HG03571 (cell line): ENCODE measurements around the gene CLPSL2.
"Not testable (repeated sequence)": the region's sequence is repeated elsewhere in the genome, so short reads cannot be mapped to it uniquely, and the experiment has no call there.

Experiments used
- ATAC-seq: cut with Tn5 transposase; IDR thresholded peaks from one replicate; pipeline ENCODE4 v1.9.1; 2021; ENCODE audit not compliant: unreplicated experiment

CLPSL2 gene, protein sequence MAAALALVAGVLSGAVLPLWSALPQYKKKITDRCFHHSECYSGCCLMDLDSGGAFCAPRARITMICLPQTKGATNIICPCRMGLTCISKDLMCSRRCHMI

DNA sequence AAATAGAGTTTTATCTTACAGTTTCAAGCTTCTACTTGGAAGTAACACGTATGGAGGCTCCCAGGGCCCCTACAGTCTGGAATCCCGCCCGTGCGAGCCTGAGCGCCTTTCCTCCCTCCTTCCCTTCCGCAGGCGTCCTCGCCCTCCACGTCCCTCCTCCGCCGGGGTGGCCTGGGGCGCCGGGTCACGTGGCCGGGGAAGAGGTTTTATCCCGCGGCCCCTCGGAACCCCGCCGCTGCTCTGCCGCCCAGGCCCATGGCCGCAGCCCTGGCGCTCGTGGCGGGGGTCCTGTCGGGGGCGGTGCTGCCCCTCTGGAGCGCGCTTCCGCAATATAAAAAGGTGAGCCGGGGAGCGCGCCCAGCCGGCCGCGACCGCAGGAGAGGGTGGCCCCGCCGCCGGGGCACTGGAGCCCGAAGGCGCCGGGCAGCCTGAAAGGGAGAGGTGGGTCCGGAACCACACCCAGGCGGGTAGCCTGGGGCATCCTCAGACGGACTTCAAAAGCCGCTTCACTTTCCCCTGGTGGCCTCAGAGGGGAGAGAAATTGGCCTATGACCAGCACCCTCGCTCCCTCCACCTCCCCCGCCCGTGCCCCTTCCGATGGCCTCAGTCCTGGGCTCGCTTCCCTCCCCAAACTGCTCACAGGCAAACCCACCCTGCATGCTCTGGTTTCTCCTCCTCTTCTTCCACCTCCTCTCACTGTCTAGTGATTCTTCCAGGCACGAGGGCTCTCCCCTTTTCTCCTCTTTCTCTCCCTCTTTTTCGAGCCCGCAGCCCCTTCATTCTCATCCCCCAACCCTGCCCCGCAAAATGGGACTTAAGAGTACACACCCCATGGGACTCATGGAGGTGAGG, at the start of gene CLPSL2:
TSS of gene CLPSL2 (plus strand) at position 235 of the 852 bp plus-strand sequence. CDS start at position 256, 21 bp downstream.
- no peak for ATAC-seq

DNA sequence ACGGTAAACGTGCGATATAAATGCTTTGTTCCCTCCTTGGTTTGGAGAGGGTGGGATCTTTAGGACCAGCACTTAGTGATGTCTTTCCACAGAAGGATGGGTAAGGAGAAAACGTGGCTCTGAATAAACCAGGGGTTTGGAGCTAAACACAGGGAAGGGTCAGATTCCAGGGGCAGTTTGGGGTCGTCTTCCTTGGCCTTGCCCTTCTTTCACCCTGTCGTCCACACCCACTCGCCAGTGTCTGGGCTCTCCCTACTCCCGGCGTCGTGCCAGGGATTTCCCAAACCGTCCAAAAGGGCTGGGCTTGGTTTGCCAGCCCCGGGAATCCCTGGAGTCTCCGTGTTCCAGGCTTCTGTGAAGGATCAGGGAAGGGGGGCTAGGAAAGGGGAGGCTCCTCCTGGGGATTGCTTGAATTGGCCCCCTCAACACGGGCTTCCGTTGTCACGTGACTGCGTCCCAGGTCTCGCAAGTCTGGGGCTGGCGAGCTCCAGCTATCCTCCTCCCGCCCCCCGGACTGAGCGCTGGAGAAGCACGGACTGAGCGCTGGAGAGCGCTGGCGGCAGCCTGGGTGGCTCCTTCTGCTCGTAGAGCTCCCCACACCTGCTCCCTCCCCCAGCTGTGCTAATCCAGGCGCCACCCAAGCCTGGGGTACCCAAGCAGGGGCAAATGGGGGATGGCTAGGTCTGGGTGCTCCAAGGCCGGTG, 49.0 kb upstream of the CLPSL2 start:
- no peak for ATAC-seq

DNA sequence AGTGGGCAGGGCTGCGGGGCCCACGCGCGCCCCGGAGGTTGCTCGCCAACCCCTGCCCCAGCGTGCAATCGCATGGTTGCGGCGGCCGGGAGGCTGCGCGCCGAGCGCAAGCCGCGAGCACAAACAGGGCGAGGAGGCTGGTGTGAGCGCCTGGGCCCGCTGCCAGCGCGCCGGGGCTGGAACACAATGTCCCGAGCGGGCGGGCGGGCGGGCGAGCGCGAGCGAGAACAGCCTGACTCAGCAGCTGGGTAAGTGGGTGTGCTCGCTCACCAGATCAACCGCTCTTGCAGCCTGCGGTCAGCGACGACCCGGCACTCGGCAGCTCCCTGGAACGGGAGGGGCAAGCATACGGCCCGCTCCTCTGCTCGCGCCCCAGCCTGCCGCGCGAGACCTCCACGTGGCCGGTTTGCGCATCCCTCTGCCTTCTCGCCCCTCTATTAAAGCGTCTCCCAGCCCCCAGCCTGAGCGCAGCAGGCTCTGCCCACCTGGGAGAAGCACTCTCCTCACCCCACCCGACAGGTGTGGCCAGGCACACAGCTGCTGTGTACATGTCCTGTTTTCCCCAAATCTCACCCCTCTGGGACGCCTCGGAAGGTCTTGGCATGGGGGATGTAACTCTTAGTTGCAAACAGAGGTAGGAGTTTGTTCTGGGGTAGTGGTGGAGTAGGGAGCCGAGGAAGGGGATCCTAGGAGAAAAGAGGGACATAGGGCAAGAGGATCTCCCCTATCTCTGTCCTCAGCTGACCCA, 48.3 kb upstream of the CLPSL2 start:
- ATAC-seq, result peak; percentile 47

DNA sequence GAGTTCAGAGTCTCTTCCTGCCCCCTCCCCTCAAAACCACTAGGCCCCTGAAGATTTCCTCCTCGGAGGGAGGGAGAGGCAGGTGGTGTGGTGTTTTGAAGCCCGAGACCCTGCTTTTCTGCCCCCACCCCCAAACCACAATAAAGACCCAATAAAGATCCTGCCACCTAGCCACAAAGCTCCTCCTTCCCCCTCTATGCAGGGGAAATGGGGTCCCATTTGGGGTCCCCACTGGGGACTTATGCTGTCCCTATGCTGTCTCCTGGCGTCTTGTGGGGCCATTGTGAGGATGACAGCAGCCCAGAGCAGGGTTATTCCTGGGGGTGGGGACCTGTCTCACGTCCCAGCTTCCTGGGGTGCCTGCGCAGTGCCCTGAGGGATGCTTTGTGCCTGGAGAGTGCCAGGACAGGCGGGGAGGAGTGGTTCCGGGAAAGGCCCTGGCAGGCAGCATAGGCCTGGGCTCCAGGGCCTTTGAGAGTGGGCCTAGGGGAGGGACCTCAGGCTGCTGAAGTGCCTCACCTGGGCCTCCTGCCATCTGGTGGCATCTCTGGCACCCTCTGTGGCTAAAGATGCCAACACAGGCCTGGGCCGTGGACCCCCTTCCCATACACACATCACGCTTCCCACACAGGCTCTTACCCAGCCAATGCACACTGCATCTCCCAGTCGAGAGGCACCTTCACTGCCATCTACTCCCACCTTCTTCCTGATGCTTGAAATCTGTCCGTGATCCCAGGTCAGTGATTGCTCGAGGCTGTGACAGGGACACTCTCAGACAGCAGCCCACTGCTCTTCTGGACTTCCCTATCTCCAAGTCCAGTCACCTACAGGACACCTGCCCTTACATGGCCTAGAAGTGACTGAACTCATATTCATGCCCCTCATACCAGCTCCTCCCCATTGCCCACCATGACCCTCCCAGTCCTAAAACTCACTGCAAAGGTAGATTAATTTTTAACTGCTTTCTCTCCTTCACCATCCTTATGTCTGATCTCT, 47.4 kb upstream of the CLPSL2 start:
- ATAC-seq, result no peak

DNA sequence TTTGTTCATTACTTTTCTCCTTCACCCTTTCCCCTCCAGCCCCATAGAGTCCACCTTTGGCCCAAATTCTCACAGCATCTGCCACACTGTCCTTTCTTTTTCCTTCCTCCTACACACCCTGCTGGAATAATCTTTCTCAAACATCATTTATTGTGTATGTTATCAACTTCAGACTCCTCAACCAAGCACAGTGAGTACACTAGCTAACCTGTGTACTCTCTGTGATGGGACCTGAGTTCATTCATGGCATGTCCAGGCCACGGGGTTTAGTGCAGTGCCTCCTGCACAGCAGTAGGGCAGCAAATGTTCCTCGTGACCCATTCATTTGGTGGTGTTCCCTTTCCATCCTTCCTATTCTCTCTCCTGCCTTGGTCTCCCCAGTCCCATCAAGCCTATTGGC, 46.7 kb upstream of the CLPSL2 start:
- ATAC-seq, result no peak

DNA sequence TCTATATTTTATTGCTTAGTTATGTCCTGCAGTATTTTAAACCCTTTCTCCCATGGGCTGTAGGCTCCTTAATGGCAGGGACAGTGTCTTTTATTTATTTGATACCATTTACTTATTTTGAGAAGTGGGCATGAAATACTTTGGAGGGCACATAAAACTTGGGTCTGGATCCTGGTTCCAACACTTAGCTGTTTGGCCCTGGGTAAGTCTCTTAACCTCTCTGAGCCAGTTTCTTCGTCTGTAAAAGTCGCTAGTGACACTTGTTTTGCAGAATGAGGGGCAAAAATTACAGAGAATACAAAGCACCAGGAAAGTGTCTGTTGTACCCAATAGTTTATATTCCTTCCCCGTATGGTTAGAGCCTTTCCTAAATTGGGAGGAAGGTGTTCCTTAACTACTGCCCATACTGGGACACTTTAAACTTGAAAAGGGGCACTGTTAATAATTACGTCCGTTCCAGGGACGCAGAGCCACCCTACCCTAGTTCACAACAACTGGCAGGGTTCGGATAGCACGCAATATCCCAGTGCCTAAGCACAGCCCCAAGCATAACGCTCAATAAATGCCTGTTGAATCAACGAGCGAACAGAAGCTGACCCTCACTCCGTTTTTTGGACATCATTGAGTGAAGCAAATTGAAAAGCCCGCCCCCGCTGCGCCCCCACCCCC, 45.5 kb upstream of the CLPSL2 start:
- no peak for ATAC-seq

DNA sequence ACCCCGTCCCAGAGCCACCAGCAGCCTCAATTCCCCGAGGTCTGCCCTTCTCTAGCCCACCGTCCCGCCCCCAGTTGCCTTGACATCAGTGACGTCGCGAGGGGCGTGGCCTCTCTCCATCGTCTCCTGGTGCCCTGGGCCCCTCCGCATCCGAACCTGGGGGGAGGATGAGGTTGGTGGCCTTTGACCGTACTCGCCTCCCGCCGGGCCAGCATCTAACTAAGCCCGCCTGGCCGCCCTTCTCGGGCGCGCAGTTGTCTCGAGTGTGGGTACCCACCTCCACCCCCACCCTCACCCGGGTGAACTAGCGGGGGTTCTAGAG, 45.0 kb upstream of the CLPSL2 start:
- ATAC-seq, result peak; percentile 42

DNA sequence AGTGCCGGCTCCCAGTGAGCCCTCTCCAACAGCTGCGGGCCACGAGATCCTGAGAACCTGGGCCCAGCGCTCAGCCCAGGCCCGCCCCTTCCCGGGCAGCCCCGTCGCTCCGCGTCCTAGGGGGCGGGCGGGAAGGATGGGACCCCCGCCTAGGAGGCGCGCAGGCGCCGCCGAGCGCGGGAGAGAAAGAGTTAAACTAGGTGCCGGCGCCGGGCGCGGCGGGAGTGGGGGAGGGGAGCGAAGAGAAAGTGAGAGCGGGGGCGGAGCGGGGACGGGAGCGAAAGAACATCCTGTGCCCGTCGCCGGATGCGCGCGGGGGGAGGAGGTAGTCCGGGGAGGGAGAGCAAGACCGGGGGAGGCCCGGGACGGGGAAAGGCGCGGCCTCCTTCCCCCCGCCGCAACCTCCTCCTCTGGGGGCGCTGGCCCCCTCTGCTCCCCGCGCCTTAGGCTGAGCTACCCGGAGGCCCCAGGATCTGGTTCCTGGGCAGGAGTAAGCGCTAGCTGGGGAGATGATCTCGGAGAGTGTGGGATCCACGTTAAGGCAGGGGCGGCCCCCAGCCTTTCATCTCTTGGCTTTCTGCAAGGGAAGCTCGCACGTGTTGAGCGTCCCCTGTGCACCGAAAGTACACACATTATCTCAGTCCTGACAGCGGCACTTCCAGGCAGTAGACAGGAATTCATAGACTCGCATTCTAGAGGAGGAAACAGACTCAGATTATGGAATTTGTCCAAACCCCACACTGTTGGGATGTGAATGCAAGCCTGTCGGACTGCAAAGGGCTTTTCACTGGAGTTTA, 44.5 kb upstream of the CLPSL2 start:
- ATAC-seq, result peak; percentile 36

DNA sequence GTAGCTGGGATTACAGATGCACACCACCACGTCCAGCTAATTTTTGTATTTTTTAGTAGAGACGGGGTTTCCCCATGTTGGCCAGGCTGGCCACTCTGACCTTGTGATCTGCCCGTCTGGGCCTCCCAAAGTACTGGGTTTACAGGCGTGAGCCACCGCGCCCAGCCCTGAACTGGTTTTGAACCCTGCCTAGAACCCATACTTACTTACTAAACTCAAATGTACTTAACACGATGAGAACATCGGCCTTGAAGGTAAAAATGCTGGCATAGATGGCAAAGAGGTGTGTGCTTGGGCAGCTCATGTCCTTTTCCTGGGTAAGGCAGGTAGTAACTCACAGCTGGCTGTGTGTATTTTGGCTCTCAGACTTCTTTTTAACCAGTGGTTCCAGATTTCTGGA, 42.8 kb upstream of the CLPSL2 start:
- no peak for ATAC-seq

DNA sequence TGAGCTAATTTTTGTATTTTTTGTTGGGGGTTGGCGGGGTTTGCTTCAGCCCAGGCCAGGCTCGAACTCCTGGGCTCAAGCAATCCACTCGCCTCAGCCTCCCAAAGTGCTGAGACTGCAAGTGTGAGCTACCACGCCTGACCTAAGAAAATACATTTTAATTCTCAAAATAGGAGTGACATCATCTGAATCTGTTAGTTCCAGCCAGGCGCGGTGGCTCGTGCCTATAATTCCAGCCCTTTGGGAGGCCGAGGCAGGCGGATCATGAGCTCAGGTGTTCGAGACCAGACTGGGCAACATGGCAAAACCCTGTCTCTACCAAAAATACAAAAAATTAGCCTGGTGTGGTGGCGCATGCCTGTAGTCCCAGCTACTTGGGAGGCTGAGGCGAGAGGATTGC, 42.1 kb upstream of the CLPSL2 start:
- not testable (repeated sequence) for ATAC-seq

DNA sequence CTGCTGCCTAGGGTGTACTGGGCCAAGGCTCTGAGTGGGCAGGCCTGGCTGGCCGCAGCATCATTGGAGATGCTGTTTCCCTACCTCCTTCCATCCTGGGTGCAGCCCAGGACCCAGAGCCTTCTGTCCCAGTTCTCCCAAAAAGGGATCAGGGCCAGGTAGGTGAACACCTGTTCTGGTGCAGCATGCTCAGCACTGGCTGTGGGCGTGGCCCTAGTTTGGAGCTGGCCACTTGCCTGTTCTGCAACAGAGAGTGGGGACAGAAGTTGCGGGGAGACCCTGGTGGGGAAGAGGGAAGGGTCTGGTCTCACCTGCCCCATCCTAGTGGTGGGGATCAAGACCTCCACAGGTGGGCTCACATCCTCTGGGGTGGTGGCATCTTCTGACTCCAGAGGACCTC, 40.9 kb upstream of the CLPSL2 start:
- no peak for ATAC-seq

DNA sequence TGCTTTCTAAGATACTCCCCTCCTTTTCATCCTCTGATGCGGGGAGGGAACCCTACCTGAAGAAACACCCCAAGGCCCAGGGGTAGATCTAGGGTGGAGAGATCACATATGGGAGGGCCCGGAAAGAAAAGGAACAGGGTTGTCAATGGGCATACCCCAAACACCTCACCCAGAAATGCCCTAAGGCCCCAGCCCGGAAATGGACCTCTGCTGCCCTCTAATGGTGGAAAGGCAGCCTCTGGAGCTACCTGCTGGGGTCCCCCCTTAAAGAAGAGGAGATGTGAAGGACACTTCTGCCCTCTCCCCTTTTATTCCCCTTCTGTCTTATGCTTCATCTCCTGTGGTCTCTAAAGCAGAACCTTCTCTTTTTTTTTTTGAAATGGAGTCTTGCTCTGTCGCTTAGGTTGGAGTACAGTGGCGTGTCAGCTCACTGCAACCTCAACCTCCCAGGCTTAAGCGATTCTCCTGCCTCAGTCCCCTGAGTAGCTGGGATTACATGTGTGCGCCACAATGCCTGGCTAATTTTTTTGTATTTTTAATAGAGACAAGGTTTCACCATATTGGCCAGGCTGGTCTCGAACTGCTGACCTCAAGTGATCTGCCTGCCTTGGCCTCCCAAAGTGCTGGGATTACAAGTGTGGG, 40.0 kb upstream of the CLPSL2 start:
- ATAC-seq, result no peak

DNA sequence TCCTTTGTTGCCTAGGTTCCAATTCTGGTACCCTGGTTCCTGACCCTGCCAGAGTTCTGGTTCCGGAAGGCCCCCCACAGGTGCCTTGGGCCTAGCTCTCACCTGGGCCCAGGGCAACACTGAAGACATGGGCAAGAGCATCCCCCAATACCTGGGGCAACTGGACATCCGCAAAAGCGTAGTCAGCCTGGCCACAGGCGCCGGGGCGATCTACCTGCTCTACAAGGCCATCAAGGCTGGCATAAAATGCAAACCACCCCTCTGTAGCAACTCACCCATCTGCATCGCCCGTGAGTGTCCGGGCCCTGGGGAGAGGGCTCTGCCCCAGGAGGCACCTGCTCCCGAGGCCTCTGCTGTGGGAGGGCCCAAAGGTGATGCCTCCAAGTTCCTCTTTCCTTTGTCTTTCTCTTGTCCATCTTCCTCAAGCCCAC, 39.4 kb upstream of the CLPSL2 start, which contains the start of gene ARMC12:
TSS of gene ARMC12 (plus strand) at position 51 of the 431 bp plus-strand sequence. CDS start at position 128, 77 bp downstream.
- no peak for ATAC-seq

DNA sequence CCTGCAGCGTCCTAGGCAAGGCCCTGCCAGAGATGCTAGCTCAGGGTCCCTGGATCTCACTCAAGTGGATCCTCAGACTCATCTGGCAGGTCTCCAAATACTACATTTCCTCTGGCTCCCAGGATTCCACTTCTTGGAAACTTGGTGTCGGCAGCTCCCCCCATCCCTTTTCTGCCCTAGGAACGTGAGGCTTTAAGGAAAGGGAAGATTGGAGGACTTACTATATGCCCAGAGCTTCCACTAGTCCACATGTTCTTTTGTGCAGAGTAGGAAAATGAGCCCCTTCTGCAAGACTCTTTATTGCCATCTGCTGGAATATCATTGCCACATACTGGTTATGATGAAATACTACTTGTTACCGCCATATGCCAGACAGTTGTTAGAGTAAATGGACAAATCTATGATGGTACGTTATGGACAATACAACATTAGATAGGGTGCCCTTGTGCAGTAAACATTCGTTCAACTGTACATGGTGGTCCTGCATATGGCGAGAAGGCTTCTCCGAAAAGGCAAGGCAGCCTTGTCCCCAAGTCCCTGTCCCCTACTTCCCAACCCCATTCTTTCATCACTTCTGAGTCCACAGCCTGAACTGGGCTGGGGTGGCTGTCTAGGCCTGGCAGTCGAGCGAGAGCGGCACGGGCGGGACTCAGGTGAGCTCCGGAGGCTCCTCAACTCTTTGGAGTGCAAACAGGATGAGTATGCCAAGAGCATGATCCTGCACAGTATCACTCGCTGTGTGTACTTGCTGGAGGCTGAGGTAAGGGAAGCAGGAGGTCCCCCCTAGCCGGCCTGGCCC, 38.8 kb upstream of the CLPSL2 start:
- no peak for ATAC-seq

DNA sequence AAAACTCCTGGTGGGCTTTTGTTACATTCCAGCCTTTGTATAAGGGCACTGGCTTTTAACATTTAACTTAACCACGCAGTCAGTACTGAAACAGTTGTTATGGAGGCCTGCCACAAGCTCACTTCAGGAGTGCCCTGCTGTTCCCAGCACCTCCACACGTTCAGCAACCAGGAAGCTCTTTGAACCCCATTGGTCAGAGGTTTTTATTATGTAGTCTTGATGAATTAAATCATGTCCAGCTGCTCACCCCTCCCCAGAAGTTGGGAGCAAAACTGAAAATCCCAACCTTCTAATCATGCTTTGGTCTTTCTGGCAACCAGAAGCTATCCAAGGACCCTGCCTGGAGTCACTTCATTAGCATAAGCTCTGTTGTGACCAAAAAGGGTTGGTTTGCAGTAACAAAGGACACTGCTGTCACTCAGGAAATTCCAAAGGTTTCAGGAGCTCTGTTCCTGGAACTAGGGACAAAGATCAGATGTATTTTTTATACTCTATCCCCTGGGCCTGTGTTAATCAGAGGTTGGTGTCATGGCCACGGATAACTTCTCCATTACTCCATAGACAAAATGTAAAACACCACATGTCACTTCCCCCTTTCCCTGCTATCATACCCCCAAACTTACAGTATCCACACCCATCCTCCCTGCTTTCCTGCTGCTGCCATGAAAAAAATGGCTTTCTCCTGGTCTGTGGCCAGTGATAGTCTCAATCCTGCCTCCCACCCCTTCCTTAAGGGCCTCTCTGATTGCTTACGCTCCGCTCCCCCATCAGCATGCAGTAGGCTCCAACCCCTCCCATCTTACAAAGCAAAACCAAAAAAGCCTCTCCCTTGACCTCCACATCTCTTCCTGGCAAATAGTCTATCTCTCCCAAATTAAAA, 36.5 kb upstream of the CLPSL2 start:
- no peak for ATAC-seq

DNA sequence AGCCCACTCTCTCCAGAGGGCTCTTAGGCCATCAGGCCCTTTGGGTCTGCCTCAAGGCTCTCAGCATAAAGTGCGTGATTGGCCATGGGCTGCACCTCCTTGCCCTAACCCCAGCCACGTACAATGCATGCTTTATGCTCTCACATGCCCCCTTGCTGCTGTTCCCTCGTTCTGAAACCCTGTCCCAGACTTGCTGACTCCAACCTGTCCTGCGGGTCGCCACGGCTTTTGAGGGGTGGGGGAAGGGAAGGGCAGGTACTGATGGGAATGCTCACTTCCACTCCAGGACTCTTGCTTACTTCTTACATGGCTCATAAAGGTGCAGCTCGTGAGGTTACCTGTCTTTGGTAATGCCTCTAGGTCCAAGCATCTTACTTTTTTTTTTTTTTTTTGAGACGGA, 33.6 kb upstream of the CLPSL2 start:
- no peak for ATAC-seq

DNA sequence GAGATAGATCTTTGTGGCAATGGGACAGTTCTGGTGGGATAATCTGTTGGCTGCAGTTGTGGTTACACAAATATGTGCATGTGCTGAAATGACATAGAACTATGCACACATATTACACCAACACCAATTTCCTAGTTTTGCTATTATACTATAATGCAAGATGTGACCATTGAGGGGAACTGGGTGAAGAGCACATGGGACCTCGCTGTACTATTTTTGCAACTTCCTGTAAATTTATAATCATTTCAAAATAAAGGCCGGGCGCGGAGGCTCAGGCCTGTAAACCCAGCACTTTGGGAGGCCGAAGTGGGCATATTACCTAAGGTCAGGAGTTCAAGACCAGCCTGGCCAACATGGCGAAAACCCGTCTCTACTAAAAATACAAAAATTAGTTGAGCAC, 30.9 kb upstream of the CLPSL2 start:
- no peak for ATAC-seq
